GM12878 (cell line): ENCODE data around the gene PSMB3. TPM values are rescaled to one million over a fixed set of nuclear protein-coding genes. Genes with fewer than 3 reads are reported as not detected.

Source experiments
- ATAC-seq: fragments of 200-7000 bp; cut with Tn5 transposase; 3 replicates; pipeline ENCODE4 v1.9.1; 2020; ENCODE audit warnings: mild to moderate bottlenecking, moderate library complexity
- BruUV-seq: library from RNA; stranded (reverse); fragments of 400-500 nt; replicated peaks from 2 replicates; lab custom pipeline; 2021; lab: Mats Ljungman, UMichigan
- CTCF ChIA-PET: fragments of 300-600 bp; sonication (Branson Sonifier 250); formaldehyde crosslinking; extraction: SDS; loops from one replicate; lab custom pipeline; 2021; ENCODE audit warnings: inconsistent platforms; lab: Yijun Ruan, JAX
- POLR2A ChIA-PET: fragments of 350-600 bp; formaldehyde crosslinking; extraction: SDS; loops from one replicate; lab custom pipeline; 2021; ENCODE audit warnings: inconsistent platforms; lab: Charles Lee
- RAD21 ChIA-PET: fragments of 300-600 bp; sonication (Branson Sonifier 250); formaldehyde crosslinking; loops from one replicate; lab custom pipeline; 2023; ENCODE audit warnings: antibody characterized with exemption; ENCODE audit not compliant: unreplicated experiment; lab: Charles Lee
- SMC1A ChIA-PET: fragments of 300-600 bp; sonication (Branson Sonifier 250); formaldehyde crosslinking; loops from one replicate; lab custom pipeline; 2023; ENCODE audit not compliant: unreplicated experiment, uncharacterized antibody; lab: Charles Lee
- DNase-seq: peaks from one replicate; pipeline ENCODE4 v3.0.0-alpha.2; 2011; ENCODE audit warnings: low read depth, low spot score
- FAIRE-seq: peaks from 3 replicates; lab custom pipeline; 2011; peaks lifted over from hg19 to GRCh38; lab: Jason Lieb, UNC
- H2AFZ ChIP-seq: 2 replicates; pipeline ENCODE4 v1.6.0; 2011; ENCODE audit warnings: low read depth, low read length, control low read depth; ENCODE audit not compliant: control insufficient read depth
- H3K27ac ChIP-seq: 2 replicates; pipeline ENCODE4 v1.5.1; 2011; ENCODE audit warnings: control low read depth; ENCODE audit not compliant: control insufficient read depth, insufficient read depth
- H3K27me3 ChIP-seq, 2 experiments: replicated peaks in 1 of 2; 2 replicates each; pipeline versions ENCODE4 v1.6.0 to v1.6.1; 2011; ENCODE audit warnings: low read length in 1 of 2; ENCODE audit not compliant: control insufficient read depth in 2 of 2, insufficient read depth in 2 of 2
- H3K36me3 ChIP-seq, 2 experiments: 2 replicates each; pipeline ENCODE4 v1.5.1; 2011; ENCODE audit warnings: low read length in 1 of 2; ENCODE audit not compliant: control insufficient read depth in 2 of 2, insufficient read depth in 2 of 2
- H3K4me1 ChIP-seq: 2 replicates; pipeline ENCODE4 v1.6.1; 2011; ENCODE audit warnings: mild to moderate bottlenecking, low read length, moderate library complexity, mixed read lengths; ENCODE audit not compliant: control insufficient read depth, insufficient read depth
- H3K4me2 ChIP-seq: 2 replicates; pipeline ENCODE4 v1.6.0; 2011; ENCODE audit warnings: control low read depth; ENCODE audit not compliant: control insufficient read depth, insufficient read depth
- H3K4me3 ChIP-seq: fragments of 200-600 bp; sonication (generic); 2 replicates; pipeline ENCODE4 v1.5.1; 2016
- H3K79me2 ChIP-seq: 2 replicates; pipeline ENCODE4 v1.6.0; 2011; ENCODE audit warnings: low read length; ENCODE audit not compliant: control insufficient read depth, insufficient read depth
- H3K9ac ChIP-seq: 2 replicates; pipeline ENCODE4 v1.8.0; 2011; ENCODE audit warnings: low read length, control low read depth, mixed read lengths; ENCODE audit not compliant: control insufficient read depth, insufficient read depth
- H3K9me3 ChIP-seq: replicated peaks from 3 replicates; pipeline ENCODE4 v1.5.1; 2011; ENCODE audit warnings: mild to moderate bottlenecking, low read length; ENCODE audit not compliant: control insufficient read depth, insufficient read depth
- H4K20me1 ChIP-seq: 2 replicates; pipeline ENCODE4 v1.6.0; 2011; ENCODE audit not compliant: control insufficient read depth, insufficient read depth
- BACH1 ChIP-seq: fragments of 450-650 bp; IDR thresholded peaks from 2 replicates; pipeline ENCODE4 v1.6.1; 2017; ENCODE audit warnings: mild to moderate bottlenecking, borderline replicate concordance
- BCL11A ChIP-seq: IDR thresholded peaks from 2 replicates; pipeline ENCODE4 v1.6.1; 2011; ENCODE audit warnings: low read depth, low read length
- ELK1 ChIP-seq: IDR thresholded peaks from 2 replicates; pipeline ENCODE4 v1.6.1; 2012; ENCODE audit warnings: low read depth, low read length, improper control_type of control experiment
- POLR2A ChIP-seq: IDR thresholded peaks from 2 replicates; pipeline ENCODE4 v1.6.1; 2011; ENCODE audit warnings: low read depth, mild to moderate bottlenecking, low read length
- SMAD5 ChIP-seq: IDR thresholded peaks from 2 replicates; pipeline ENCODE4 v1.6.1; 2016; ENCODE audit warnings: antibody characterized with exemption, low read depth
- WGBS: methylation state at CpG from one replicate; pipeline ENCODE4 v1.1.6; 2016; ENCODE audit warnings: low lambda C conversion rate; ENCODE audit not compliant: insufficient replicate concordance, insufficient coverage; ENCODE audit errors: missing lambda C conversion rate; 5-methylcytosine and 5-hydroxymethylcytosine counted together
- in situ Hi-C: fragments of 300-500 bp; cut with MboI; formaldehyde crosslinking; loops from 9 replicates; pipeline ENCODE4 v1.14.3; 2018; ENCODE audit warnings: mixed read lengths
- intact Hi-C: fragments of 100-400 bp; cut with micrococcal nuclease; formaldehyde crosslinking; loops from one replicate; pipeline ENCODE4 v1.14.2; 2022; ENCODE audit not compliant: unreplicated experiment
- polyA plus RNA-seq, 11 experiments: library from polyadenylated mRNA; depleted of rRNA in 4 of 11; unstranded in 6 of 11; stranded (reverse) in 5 of 11; fragments of >200 nt; fragmentation: Nextera tagmentation in 4 of 11; fragmentation: Illumina TruSeq in 1 of 11; extraction: Ambion mirVana in 4 of 11; extraction: Trizol in 1 of 11; gene quantifications; 1 replicate in 1 of 11; 2 replicates in 10 of 11; pipeline versions ENCODE4 v1.2.1 to v1.2.3, GENCODE V29; 2011 to 2016; ENCODE audit warnings: inconsistent platforms in 2 of 11, missing spikeins in 2 of 11, low read depth in 1 of 11
- total RNA-seq, 4 experiments: library from RNA; depleted of rRNA in 3 of 4; stranded (reverse); fragments of >200 nt in 3 of 4; fragmentation: Illumina TruSeq in 1 of 4; extraction: Trizol in 1 of 4; gene quantifications; 2 replicates each; pipeline versions ENCODE4 v1.2.1 to v1.2.3, GENCODE V29; 2013 to 2021
- TF ChIP-seq, protein P1 (sequence below): IDR thresholded peaks from 2 replicates; pipeline ENCODE4 v1.6.1; 2012; ENCODE audit warnings: low read length, inconsistent platforms

PSMB3 gene
- total and polyA plus RNA-seq, 10 of the 15 experiments (the other 5 are each of a cell fraction or from before 2014, with no cell fraction given), result 300 to 2,130 (median 490) TPM

DNA sequence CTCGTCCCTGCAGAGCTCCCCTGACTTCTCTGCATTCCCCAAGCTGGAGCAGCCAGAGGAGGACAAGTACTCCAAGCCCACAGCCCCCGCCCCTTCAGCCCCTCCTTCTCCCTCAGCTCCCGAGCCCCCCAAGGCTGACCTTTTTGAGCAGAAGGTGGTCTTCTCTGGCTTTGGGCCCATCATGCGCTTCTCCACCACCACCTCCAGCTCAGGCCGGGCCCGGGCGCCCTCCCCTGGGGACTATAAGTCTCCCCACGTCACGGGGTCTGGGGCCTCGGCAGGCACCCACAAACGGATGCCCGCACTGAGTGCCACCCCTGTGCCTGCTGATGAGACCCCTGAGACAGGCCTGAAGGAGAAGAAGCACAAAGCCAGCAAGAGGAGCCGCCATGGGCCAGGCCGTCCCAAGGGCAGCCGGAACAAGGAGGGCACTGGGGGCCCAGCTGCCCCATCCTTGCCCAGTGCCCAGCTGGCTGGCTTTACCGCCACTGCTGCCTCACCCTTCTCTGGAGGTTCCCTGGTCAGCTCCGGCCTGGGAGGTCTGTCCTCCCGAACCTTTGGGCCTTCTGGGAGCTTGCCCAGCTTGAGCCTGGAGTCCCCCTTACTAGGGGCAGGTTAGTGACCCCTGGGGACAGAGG is 36.1 kb upstream of the PSMB3 start:
- ChIA-PET SMC1A (interaction anchor here (1.0 kb wide), 1 partner anchor 39 kb away, joined by 3 read pairs; no protein-coding TSS in a partner anchor), CTCF (interaction anchor here (0.6 to 2.8 kb wide), 3 partner anchors 19 to 158 kb away, joined by 3 to 11 read pairs (median 3); no protein-coding TSS in a partner anchor), POLR2A (no interaction called here)
- 95% methylated on average over 16 of the region's 18 CpGs for WGBS
- Histone ChIP-seq H3K4me2 (no peak overlapping the region), H4K20me1 (no peaks in the 10 kb centered on the region), H2AFZ (no peak overlapping the region), H3K27me3 (no peaks in the 10 kb centered on the region), H3K27ac (no peak overlapping the region), H3K9me3 (no peaks in the 10 kb centered on the region), H3K36me3 (peaks cover 11 to 14% of the 10 kb centered on the region in 2 experiments), H3K4me3 (no peak overlapping the region)
- FAIRE-seq (no peak), DNase-seq (no peak), ATAC-seq (no peak)
- TSS peak; percentile 56 for BruUV-seq
- no peak for TF ChIP-seq SMAD5
- no peak for TF ChIP-seq BACH1
- TF ChIP-seq, all 136 proteins: peak for 0
- intact Hi-C loops (no loop called here), in situ Hi-C loops (no loop called here)
- H3K4me1 ChIP-seq, result peaks cover 10% of the 10 kb centered on the region
- no peaks in the 10 kb centered on the region for H3K79me2 ChIP-seq
- H3K9ac ChIP-seq, result no peak overlapping the region
- RAD21 ChIA-PET, result no interaction called here

GRCh38 chr17:38717139-38717745 is 35.3 kb upstream of the PSMB3 start:
- ChIA-PET SMC1A (no interaction called here), POLR2A (no interaction called here), RAD21 (no interaction called here), CTCF (interaction anchor here (0.6 to 2.8 kb wide), 3 partner anchors 18 to 159 kb away, joined by 3 to 11 read pairs (median 3); no protein-coding TSS in a partner anchor)
- BruUV-seq, result no TSS peak
- Histone ChIP-seq H2AFZ (no peak overlapping the region), H4K20me1 (no peaks in the 10 kb centered on the region), H3K9ac (no peak overlapping the region), H3K36me3 (peaks cover 9 to 14% of the 10 kb centered on the region in 2 experiments), H3K27me3 (no peaks in the 10 kb centered on the region), H3K4me2 (no peak overlapping the region), H3K9me3 (no peaks in the 10 kb centered on the region), H3K4me1 (peaks cover 10% of the 10 kb centered on the region), H3K4me3 (no peak overlapping the region), H3K27ac (no peak overlapping the region), H3K79me2 (no peaks in the 10 kb centered on the region)
- intact Hi-C loops, result no loop called here
- WGBS, result 82% methylated on average over 9 of the region's 12 CpGs
- ATAC-seq (no peak), DNase-seq (no peak), FAIRE-seq (no peak)
- in situ Hi-C loops, result no loop called here
- no peak for TF ChIP-seq ELK1
- TF ChIP-seq BCL11A, result no peak
- TF ChIP-seq, protein P1, sequence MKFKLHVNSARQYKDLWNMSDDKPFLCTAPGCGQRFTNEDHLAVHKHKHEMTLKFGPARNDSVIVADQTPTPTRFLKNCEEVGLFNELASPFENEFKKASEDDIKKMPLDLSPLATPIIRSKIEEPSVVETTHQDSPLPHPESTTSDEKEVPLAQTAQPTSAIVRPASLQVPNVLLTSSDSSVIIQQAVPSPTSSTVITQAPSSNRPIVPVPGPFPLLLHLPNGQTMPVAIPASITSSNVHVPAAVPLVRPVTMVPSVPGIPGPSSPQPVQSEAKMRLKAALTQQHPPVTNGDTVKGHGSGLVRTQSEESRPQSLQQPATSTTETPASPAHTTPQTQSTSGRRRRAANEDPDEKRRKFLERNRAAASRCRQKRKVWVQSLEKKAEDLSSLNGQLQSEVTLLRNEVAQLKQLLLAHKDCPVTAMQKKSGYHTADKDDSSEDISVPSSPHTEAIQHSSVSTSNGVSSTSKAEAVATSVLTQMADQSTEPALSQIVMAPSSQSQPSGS, result no peak
- TF ChIP-seq POLR2A, result peak; percentile 35; the same call in 1 of the 2 replicates
